H1 (cell line): ENCODE results near the gene IL5.

Source experiments
- CTCF ChIP-seq, 3 experiments: IDR thresholded peaks; 1 replicate in 2 of 3; 2 replicates in 1 of 3; pipeline versions ENCODE4 v1.5.1 to v1.6.1; 2011; ENCODE audit warnings: low read length in 3 of 3, mild to moderate bottlenecking in 3 of 3, inconsistent platforms in 2 of 3, low read depth in 1 of 3, moderate library complexity in 1 of 3; ENCODE audit not compliant: insufficient read depth in 1 of 3; ENCODE audit errors: control extremely low read depth in 1 of 3
- RAD21 ChIP-seq, 2 experiments: IDR thresholded peaks in 1 of 2; conservative IDR thresholded peaks in 1 of 2; 2 replicates each; pipeline ENCODE4 v1.6.1; 2011; ENCODE audit warnings: low read depth in 2 of 2, low read length in 2 of 2, improper control_type of control experiment in 1 of 2, inconsistent platforms in 1 of 2, mild to moderate bottlenecking in 1 of 2, moderate library complexity in 1 of 2
- USF2 ChIP-seq: IDR thresholded peaks from 2 replicates; pipeline ENCODE4 v1.6.1; 2011; ENCODE audit warnings: low read length, improper control_type of control experiment
- YY1 ChIP-seq: IDR thresholded peaks from 2 replicates; pipeline ENCODE4 v1.6.1; 2011; ENCODE audit warnings: low read depth, mild to moderate bottlenecking, low read length

GRCh38 chr5:132525299-132525724 is 18.0 kb downstream of the IL5 start:
- TF ChIP-seq RAD21 (IDR thresholded peaks at IDR 0.05 in 1 of 2, conservative IDR thresholded peaks at IDR 0.05 in 1 of 2; ENCODE audit: low read depth in 2 of 2, low read length in 2 of 2) (no peak), USF2 (no peak), CTCF (IDR thresholded peaks at IDR 0.05; ENCODE audit: control extremely low read depth in 1 of 3, insufficient read depth in 1 of 3, low read depth in 1 of 3, low read length in 3 of 3) (no peak), YY1 (no peak)
